Astrocyte (in vitro differentiated cells and primary cell): ENCODE data around the gene CHD6.

Experiments used
- CTCF ChIP-seq: IDR thresholded peaks from 2 replicates; pipeline ENCODE4 v1.5.1; 2011; ENCODE audit warnings: low read depth, mild to moderate bottlenecking, inconsistent platforms, low read length, moderate library complexity; ENCODE audit not compliant: insufficient read depth
- EZH2 ChIP-seq: IDR thresholded peaks from 2 replicates; pipeline ENCODE4 v1.6.1; 2012; ENCODE audit warnings: mild to moderate bottlenecking, low read length, inconsistent platforms; ENCODE audit not compliant: insufficient read depth

- TF ChIP-seq CTCF (no peak), EZH2 (no peak)
Measured at GRCh38 chr20:41453010-41453950, 164.9 kb downstream of the CHD6 start.
